ENCODE results near the gene RADIL. TPM values are rescaled to one million over a fixed set of nuclear protein-coding genes. Genes with fewer than 3 reads are reported as not detected.

Gene RADIL
- total and polyA plus RNA-seq, 2 of the 13 experiments (the other 11 are each of a cell fraction or from before 2014, with no cell fraction given), result 0.05 to 0.09 TPM

DNA sequence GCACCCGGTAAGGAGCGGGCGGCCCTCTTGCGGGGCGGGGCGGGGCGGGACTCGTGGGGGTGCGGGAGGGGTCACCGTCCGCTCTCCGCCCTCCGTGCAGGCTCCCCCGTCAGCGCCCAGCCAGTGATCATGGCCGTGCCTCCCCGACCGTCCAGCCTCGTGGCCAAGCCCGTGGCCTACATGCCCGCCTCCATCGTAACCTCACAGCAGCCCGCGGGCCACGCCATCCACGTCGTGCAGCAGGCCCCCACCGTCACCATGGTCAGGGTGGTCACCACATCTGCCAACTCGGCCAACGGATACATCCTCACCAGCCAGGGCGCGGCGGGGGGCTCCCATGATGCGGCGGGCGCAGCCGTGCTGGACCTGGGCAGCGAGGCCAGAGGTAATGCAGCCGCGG lies 124.3 kb downstream of the RADIL start:
- CTCF ChIA-PET (ENCODE audit: low intra/inter-chr PET ratio, low total read pairs), result no interaction called here
- intact Hi-C loops (cut with micrococcal nuclease; ENCODE audit: unreplicated experiment), result no loop called here
- H2AFZ ChIP-seq (ENCODE audit: low read length), result no peak overlapping the region
- H3K27ac ChIP-seq (ENCODE audit: extremely low read length, insufficient read depth, low read length), result no peak overlapping the region
- FAIRE-seq, result no peak
- no peak overlapping the region for H3K4me2 ChIP-seq (ENCODE audit: low read depth, low read length)
- H3K9ac ChIP-seq (ENCODE audit: insufficient read depth, low read depth, low read length), result no peak overlapping the region
- no peaks in the 10 kb centered on the region for H3K79me2 ChIP-seq (ENCODE audit: insufficient read depth, low read length)
- in situ Hi-C loops (cut with HindIII; ENCODE audit: extremely low pct_ligation_motif_present, low pct_unique_long_range_greater_than_20kb), result loop anchor here (25.0 kb wide), 1 partner anchor 147 kb away; no protein-coding TSS in a partner anchor
- POLR2A ChIA-PET, result no interaction called here
- BruUV-seq (replicated peaks), result no TSS peak
- H3K4me1 ChIP-seq (ENCODE audit: insufficient read depth, low read length), result no peaks in the 10 kb centered on the region
- no peak overlapping the region for H3K4me3 ChIP-seq (replicated peaks in 1 of 3; ENCODE audit: insufficient read depth in 1 of 3, low read depth in 2 of 3, low read length in 3 of 3)
- H3K36me3 ChIP-seq (replicated peaks in 1 of 2; ENCODE audit: control insufficient read depth in 1 of 2, insufficient read depth in 2 of 2, low read length in 2 of 2), result peaks cover 24 to 88% of the 10 kb centered on the region in 2 experiments
- no peak for ATAC-seq
- peaks cover under 1% of the 10 kb centered on the region; the same call in 1 of the 2 replicates for H4K20me1 ChIP-seq (ENCODE audit: insufficient read depth, low read length)
- DNase-seq (ENCODE audit: low spot score), result no peak
- no peaks in the 10 kb centered on the region for H3K27me3 ChIP-seq (ENCODE audit: control insufficient read depth in 1 of 2, insufficient read depth in 2 of 2, low read length in 2 of 2)
- no peaks in the 10 kb centered on the region for H3K9me3 ChIP-seq (ENCODE audit: low read length)
- 97% methylated on average over 27 of the region's 40 CpGs for WGBS (ENCODE audit: low lambda C conversion rate)
- TF ChIP-seq REPIN1 (CRISPR knock-in tag; IDR thresholded peaks at IDR 0.05; ENCODE audit: borderline replicate concordance, low read depth), result no peak
- no peak for TF ChIP-seq MAZ (IDR thresholded peaks at IDR 0.05; ENCODE audit: borderline replicate concordance, low read depth, low read length)
- no peak for TF ChIP-seq MAZ (CRISPR knock-in tag; IDR thresholded peaks at IDR 0.05; ENCODE audit: low read depth)
- TF ChIP-seq ERF (CRISPR knock-in tag; IDR thresholded peaks at IDR 0.05), result no peak
- TF ChIP-seq SOX6 (IDR thresholded peaks at IDR 0.05), result no peak
- TF ChIP-seq SOX6 (CRISPR knock-in tag; IDR thresholded peaks at IDR 0.05), result no peak
- no peak for TF ChIP-seq ZNF101 (CRISPR knock-in tag; IDR thresholded peaks at IDR 0.05; ENCODE audit: borderline replicate concordance, low read depth)
- TF ChIP-seq GTF2F1 (IDR thresholded peaks at IDR 0.05; ENCODE audit: low read length), result no peak
- no peak for TF ChIP-seq DPF2 (CRISPR knock-in tag; IDR thresholded peaks at IDR 0.05; ENCODE audit: borderline replicate concordance, low read depth)
- TF ChIP-seq, protein P1, sequence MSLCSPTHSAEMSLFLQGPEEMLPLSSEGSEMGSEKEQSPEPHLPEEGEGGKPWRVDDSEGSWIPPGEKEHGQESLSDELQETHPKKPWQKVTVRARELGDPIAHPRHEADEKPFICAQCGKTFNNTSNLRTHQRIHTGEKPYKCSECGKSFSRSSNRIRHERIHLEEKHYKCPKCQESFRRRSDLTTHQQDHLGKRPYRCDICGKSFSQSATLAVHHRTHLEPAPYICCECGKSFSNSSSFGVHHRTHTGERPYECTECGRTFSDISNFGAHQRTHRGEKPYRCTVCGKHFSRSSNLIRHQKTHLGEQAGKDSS (CRISPR knock-in tag; IDR thresholded peaks at IDR 0.05; ENCODE audit: borderline replicate concordance, low read depth), result no peak
- TF ChIP-seq ZNF737 (CRISPR knock-in tag; IDR thresholded peaks at IDR 0.05; ENCODE audit: borderline replicate concordance), result no peak
- TF ChIP-seq, protein P2, sequence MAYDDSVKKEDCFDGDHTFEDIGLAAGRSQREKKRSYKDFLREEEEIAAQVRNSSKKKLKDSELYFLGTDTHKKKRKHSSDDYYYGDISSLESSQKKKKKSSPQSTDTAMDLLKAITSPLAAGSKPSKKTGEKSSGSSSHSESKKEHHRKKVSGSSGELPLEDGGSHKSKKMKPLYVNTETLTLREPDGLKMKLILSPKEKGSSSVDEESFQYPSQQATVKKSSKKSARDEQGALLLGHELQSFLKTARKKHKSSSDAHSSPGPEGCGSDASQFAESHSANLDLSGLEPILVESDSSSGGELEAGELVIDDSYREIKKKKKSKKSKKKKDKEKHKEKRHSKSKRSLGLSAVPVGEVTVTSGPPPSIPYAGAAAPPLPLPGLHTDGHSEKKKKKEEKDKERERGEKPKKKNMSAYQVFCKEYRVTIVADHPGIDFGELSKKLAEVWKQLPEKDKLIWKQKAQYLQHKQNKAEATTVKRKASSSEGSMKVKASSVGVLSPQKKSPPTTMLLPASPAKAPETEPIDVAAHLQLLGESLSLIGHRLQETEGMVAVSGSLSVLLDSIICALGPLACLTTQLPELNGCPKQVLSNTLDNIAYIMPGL (CRISPR knock-in tag; IDR thresholded peaks at IDR 0.05; ENCODE audit: borderline replicate concordance in 1 of 2, low read depth in 1 of 2), result no peak
- TF ChIP-seq, protein P3, sequence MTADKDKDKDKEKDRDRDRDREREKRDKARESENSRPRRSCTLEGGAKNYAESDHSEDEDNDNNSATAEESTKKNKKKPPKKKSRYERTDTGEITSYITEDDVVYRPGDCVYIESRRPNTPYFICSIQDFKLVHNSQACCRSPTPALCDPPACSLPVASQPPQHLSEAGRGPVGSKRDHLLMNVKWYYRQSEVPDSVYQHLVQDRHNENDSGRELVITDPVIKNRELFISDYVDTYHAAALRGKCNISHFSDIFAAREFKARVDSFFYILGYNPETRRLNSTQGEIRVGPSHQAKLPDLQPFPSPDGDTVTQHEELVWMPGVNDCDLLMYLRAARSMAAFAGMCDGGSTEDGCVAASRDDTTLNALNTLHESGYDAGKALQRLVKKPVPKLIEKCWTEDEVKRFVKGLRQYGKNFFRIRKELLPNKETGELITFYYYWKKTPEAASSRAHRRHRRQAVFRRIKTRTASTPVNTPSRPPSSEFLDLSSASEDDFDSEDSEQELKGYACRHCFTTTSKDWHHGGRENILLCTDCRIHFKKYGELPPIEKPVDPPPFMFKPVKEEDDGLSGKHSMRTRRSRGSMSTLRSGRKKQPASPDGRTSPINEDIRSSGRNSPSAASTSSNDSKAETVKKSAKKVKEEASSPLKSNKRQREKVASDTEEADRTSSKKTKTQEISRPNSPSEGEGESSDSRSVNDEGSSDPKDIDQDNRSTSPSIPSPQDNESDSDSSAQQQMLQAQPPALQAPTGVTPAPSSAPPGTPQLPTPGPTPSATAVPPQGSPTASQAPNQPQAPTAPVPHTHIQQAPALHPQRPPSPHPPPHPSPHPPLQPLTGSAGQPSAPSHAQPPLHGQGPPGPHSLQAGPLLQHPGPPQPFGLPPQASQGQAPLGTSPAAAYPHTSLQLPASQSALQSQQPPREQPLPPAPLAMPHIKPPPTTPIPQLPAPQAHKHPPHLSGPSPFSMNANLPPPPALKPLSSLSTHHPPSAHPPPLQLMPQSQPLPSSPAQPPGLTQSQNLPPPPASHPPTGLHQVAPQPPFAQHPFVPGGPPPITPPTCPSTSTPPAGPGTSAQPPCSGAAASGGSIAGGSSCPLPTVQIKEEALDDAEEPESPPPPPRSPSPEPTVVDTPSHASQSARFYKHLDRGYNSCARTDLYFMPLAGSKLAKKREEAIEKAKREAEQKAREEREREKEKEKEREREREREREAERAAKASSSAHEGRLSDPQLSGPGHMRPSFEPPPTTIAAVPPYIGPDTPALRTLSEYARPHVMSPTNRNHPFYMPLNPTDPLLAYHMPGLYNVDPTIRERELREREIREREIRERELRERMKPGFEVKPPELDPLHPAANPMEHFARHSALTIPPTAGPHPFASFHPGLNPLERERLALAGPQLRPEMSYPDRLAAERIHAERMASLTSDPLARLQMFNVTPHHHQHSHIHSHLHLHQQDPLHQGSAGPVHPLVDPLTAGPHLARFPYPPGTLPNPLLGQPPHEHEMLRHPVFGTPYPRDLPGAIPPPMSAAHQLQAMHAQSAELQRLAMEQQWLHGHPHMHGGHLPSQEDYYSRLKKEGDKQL (CRISPR knock-in tag; IDR thresholded peaks at IDR 0.05; ENCODE audit: low read depth), result no peak
- TF ChIP-seq ZNF720 (CRISPR knock-in tag; IDR thresholded peaks at IDR 0.05), result no peak
- TF ChIP-seq MBNL3 (CRISPR knock-in tag; conservative IDR thresholded peaks at IDR 0.05), result no peak
- TF ChIP-seq, protein P4, sequence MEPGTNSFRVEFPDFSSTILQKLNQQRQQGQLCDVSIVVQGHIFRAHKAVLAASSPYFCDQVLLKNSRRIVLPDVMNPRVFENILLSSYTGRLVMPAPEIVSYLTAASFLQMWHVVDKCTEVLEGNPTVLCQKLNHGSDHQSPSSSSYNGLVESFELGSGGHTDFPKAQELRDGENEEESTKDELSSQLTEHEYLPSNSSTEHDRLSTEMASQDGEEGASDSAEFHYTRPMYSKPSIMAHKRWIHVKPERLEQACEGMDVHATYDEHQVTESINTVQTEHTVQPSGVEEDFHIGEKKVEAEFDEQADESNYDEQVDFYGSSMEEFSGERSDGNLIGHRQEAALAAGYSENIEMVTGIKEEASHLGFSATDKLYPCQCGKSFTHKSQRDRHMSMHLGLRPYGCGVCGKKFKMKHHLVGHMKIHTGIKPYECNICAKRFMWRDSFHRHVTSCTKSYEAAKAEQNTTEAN (CRISPR knock-in tag; conservative IDR thresholded peaks at IDR 0.05), result no peak
